Kidney epithelial cell (primary cell): ENCODE results near the gene TDRD12. TPM values are rescaled to one million over a fixed set of nuclear protein-coding genes. Genes with fewer than 3 reads are reported as not detected.
"Not testable (repeated sequence)": the region's sequence is repeated elsewhere in the genome, so short reads cannot be mapped to it uniquely, and the experiment has no call there.

Experiments used
- DNase-seq: peaks from one replicate; pipeline ENCODE4 v3.0.0-alpha.2; 2010; ENCODE audit warnings: low read depth
- H3K27me3 ChIP-seq: 2 replicates; pipeline ENCODE4 v1.6.0; 2011; ENCODE audit warnings: low read length; ENCODE audit not compliant: control insufficient read depth, insufficient read depth
- H3K36me3 ChIP-seq: 2 replicates; pipeline ENCODE4 v1.5.1; 2011; ENCODE audit warnings: low read length; ENCODE audit not compliant: control insufficient read depth, insufficient read depth
- H3K4me3 ChIP-seq: 2 replicates; pipeline ENCODE4 v1.5.1; 2011; ENCODE audit warnings: low read depth, mild to moderate bottlenecking, control low read depth, low read length
- total RNA-seq: library from RNA; depleted of rRNA; stranded (reverse); fragments of >200 nt; gene quantifications from 2 replicates; pipeline ENCODE4 v1.2.3, GENCODE V29; 2015
- TF ChIP-seq, protein P1 (sequence below): IDR thresholded peaks from 2 replicates; pipeline ENCODE4 v1.5.1; 2011; ENCODE audit warnings: mild to moderate bottlenecking, moderate library complexity, low read length, control low read depth, inconsistent platforms; ENCODE audit not compliant: insufficient read depth, poor library complexity, severe bottlenecking

TDRD12 gene
- total RNA-seq, 1 donor from 2014 or later, result 0.29 TPM

DNA sequence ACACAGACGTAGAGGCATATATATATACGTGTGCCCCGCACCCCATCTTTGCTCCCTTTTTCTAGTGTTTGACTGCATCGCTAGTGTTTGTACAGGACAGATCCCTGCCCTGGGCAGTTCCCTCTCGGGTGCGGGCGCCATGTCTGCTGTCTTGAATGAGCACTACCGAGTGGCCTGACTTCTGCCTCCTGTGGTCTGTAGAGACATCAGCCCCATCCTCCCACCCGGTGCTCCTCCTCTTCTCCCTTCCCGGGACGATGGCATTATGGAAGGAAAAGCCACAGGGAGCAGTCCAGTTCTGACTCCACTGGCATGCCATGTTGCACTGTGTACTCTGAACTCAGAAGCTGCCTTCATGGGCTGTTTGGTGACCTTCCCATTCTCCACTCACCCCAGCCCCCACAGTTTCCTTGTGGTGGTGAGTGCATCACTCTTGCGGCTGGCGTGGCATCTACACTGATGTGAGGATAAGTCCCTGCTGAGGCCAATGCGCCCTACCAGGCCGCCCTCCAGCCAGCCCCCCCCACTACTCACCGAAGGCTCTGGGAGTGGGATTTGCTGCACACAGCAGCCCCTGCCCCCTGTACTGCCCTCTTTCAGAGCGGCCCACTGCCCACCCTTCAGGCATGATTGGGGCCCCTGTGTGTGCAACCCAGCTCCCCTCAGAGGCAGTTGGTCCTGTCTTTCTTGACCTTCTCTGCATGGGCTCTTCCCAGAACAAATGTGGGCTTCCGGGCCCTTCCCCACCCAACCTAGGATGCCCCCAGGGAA is 25.2 kb downstream of the TDRD12 start:
- TF ChIP-seq, protein P1, sequence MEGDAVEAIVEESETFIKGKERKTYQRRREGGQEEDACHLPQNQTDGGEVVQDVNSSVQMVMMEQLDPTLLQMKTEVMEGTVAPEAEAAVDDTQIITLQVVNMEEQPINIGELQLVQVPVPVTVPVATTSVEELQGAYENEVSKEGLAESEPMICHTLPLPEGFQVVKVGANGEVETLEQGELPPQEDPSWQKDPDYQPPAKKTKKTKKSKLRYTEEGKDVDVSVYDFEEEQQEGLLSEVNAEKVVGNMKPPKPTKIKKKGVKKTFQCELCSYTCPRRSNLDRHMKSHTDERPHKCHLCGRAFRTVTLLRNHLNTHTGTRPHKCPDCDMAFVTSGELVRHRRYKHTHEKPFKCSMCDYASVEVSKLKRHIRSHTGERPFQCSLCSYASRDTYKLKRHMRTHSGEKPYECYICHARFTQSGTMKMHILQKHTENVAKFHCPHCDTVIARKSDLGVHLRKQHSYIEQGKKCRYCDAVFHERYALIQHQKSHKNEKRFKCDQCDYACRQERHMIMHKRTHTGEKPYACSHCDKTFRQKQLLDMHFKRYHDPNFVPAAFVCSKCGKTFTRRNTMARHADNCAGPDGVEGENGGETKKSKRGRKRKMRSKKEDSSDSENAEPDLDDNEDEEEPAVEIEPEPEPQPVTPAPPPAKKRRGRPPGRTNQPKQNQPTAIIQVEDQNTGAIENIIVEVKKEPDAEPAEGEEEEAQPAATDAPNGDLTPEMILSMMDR, result no peak
- H3K36me3 ChIP-seq, result no peaks in the 10 kb centered on the region
- H3K27me3 ChIP-seq, result peaks cover 3% of the 10 kb centered on the region
- no peak for DNase-seq
- no peak overlapping the region for H3K4me3 ChIP-seq

DNA sequence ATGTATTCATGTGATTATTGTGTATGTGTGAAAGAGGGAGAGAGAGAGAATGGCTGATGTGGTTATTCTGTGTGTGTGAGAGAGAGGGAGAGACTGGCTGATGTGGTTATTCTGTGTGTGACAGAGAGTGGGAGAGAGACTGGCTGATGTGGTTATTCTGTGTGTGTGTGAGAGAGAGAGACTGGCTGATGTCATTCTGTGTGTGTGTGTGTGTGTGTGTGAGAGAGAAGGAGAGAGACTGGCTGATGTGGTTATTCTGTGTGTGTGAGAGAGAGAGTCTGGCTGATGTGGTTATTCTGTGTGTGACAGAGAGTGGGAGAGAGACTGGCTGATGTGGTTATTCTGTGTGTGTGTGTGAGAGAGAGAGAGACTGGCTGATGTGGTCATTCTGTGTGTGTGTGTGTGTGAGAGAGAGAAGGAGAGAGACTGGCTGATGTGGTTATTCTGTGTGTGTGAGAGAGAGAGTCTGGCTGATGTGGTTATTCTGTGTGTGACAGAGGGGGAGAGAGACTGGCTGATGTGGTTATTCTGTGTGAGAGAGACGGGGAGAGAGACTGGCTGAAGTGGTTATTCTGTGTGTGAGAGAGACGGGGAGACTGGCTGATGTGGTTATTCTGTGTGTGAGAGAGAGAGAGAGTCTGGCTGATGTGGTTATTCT is 26.2 kb downstream of the TDRD12 start:
- DNase-seq, H3K4me3 ChIP-seq, H3K27me3 ChIP-seq, H3K36me3 ChIP-seq: not testable (repeated sequence)

DNA sequence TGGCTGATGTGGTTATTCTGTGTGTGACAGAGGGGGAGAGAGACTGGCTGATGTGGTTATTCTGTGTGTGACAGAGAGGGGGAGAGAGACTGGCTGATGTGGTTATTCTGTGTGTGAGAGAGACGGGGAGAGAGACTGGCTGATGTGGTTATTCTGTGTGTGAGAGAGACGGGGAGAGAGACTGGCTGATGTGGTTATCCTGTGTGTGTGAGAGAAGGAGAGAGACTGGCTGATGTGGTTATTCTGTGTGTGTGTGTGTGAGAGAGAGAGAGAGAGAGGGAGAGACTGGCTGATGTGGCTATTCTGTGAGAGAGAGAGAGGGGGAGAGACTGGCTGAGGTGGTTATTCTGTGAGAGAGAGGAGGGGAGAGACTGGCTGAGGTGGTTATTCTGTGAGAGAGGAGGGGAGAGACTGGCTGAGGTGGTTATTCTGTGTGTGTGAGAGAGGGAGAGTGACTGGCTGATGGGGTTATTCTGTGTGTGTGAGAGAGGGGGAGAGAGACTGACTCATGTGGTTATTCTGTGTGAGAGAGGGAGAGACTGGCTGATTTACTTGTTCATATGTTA is 27.1 kb downstream of the TDRD12 start:
- H3K36me3 ChIP-seq, H3K4me3 ChIP-seq, DNase-seq, H3K27me3 ChIP-seq: not testable (repeated sequence)

DNA sequence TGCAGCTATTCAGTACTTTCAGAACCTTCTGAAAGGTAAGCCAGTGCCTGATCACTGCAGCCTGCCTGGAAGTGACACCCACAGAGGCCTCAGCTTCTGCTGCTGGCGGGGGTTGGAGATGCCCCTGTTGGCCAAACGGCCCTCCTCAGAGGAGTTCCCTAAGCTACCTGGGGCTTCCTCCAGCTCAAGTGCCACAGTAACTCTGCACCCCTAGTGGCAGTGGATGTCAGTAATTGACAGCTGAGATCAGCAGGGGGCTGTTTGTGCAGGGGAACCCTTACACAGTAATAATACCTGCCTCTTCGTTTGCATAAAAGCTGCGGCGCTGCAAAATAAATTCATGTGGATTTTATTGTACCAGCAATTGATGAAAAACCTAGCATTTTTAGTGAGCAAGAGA is 28.9 kb downstream of the TDRD12 start:
- H3K4me3 ChIP-seq, result no peak overlapping the region
- no peak for DNase-seq
- TF ChIP-seq, protein P1, result no peak
- H3K36me3 ChIP-seq, result no peaks in the 10 kb centered on the region
- H3K27me3 ChIP-seq, result no peaks in the 10 kb centered on the region

DNA sequence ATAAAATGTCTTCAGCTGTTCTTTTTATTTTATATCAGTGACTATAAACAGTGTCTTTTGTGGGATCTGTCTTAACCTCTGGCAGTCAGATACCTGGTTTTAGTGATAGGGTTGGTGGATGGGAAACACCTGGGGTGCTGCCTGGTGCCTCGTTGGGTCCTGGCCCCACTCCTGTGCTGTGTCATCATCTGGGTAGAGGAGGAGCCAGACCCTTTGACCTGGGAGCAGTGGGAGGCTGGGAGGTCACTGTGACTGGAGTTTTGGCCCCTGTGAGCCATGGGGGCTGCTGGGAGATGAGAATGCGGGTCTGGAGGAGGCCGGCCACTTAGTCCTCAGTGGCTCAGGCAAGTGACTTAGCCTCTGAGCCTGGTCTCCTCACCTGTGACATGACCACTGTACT is 29.4 kb downstream of the TDRD12 start:
- H3K4me3 ChIP-seq, result no peak overlapping the region
- H3K27me3 ChIP-seq, result no peaks in the 10 kb centered on the region
- no peak for DNase-seq
- H3K36me3 ChIP-seq, result no peaks in the 10 kb centered on the region
- TF ChIP-seq, protein P1, result no peak

DNA sequence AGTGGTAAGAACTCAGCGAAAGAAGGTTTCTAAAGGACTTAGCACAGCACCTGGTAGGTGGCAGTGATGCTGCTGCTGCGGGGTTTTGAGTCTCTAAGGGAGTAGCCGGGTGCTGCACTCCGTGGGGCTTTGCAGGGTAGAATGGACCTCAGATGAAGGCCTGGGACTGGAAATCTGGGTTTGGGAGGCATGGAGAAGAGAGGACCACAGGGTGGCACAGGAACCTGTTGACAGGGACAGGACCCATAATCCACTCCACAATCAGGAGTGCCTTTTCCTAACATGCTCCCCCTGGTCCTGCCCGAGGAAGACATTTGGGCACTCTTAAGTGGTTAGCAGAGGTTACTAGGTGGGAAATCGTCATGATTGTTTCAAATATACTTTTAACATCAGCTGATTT is 29.8 kb downstream of the TDRD12 start:
- DNase-seq, result no peak
- no peaks in the 10 kb centered on the region for H3K27me3 ChIP-seq

More for the DNA sequence above, 29.8 kb downstream of the TDRD12 start:
- TF ChIP-seq, protein P1, result no peak
- Histone ChIP-seq H3K36me3 (no peaks in the 10 kb centered on the region), H3K4me3 (no peak overlapping the region)
